ENCODE data around the gene MAG.

Gene MAG

DNA sequence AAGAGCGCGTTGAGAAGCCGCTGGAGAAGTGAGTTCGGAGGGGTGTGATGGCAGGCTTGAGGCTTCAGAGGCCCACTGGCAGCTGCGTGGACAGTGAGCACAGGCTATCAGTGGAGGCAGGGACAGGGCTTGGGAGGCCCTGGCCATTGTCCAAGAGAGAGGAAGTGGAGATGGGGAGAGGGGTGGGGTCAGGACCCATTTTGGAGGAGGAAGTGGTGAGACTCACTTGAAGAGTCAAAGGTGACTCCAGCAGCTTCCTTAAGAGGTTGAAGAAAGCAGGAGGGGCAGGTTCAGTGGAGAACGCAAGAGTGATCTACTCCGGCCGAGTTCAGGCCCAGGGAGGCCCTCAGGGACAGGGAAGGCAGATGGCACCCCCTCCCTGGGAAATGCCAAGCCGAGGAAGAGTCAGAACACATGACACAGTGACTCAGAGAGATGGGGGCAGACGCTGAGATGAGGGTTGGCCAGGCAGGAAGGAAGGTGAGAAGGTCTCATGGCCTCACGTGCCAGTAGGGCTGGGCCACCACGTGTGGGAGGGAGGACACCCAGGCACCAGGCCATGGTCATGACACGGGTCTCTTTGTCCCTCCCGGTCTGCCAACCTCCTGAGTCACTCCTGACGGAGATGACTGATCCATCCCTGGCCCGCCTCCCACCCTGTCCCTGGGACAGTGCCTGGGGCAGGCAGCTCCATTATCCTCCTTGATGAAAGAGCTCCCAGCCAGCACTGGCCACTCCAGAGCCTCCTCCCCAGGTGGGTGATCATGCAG, 26.9 kb downstream of the MAG start:
- no peak for DNase-seq

GRCh38 chr19:35320065-35320713, 28.2 kb downstream of the MAG start:
- DNase-seq, result no peak

- no peak for DNase-seq
These were observed 29.3 kb downstream of the MAG start for GRCh38 chr19:35321291-35321690.

DNA sequence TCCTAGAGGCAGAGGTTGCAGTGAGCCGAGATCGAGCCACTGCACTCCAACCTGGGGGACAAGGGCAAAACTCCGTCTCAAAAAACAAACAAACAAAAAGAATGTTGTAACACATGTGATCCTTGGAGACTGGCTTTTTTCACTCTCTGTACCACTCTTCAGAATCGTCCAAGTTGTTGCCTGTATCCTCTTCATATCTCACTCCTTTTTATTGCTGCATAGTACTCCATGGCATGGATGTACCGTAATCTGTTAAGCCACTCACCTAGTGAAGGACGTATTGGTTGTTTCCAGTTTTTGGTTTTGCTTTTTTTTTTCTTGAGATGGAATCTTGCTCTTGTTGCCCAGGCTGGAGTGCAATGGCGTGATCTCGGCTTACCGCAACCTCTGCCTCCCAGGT, 30.1 kb downstream of the MAG start:
- DNase-seq, result no peak

- DNase-seq, result peak; percentile 43
These were observed 35.7 kb downstream of the MAG start for GRCh38 chr19:35327642-35328041.

GRCh38 chr19:35328851-35329285, 36.9 kb downstream of the MAG start, which contains the start of gene CD22:
Gene CD22 (plus strand): TSS chr19:35329187. CDS start chr19:35332041, 2,854 bp downstream.
- no peak for DNase-seq

DNA sequence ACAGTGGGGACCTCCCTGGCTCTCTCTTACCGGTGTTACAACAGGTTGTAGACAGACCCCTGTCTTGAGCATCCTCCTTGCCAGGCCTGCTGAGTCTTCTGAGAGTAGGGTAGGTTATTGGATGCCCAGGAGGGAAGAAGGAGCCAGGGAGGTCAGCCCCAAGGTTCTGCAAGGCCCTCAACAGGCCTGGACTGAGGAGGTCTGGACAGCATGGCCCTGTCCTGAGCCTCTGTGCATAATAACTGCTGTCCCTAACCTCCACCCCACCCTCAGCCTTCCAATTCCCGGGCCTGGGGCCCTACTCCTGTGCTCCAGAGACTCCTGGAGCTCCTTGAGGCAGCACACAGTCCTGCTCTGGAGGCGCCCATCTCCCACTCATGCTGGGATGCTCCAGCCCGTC, 37.4 kb downstream of the MAG start:
- DNase-seq, result no peak

DNA sequence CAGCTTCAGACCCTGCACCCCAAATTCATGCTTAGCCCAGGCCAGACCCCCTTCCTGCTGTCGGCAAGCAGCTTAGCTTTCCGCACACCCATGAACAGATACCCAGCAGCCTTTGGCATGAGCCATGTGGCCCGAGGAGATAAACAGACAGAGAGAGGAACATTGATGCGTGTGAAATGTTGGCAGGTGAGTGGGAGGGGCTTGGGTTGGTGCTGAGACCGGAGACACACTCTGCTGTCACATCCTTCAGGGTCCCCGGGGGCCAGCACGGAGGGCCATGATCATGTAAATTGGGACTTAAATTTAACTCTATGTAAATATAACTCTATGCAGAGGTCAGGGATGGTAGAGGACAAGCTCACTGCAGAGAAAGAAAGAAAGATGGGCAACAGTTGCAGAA, 38.5 kb downstream of the MAG start:
- DNase-seq, result no peak

DNA sequence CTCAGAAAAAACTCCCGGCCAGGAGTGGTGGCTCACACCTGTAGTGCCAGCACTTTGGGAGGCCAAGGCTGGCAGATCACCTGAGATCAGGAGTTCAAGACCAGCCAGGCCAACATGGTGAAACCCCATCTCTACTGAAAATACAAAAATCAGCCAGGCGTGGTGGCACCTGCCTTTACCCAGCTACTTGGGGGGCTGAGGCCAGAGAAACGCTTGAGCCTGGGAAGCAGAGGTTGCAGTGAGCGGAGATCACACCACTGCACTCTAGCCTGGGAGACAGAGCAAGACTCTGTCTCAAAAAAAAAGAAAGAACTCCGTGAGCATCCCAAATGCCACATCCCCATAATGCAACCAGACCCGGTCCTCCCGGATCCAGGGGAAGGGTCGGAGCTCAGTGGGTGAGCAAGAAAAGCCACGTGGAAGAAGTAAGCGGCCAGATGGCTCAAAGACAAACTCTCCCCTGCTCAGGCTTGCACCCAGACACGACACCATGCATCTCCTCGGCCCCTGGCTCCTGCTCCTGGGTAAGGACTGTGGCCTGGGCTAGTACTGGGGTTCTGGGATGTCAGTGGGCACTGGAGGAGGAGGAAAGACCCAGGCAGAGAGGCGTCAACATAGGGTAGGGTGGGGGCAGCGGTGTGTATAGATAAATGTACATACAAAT, 39.7 kb downstream of the MAG start:
- no peak for DNase-seq

DNA sequence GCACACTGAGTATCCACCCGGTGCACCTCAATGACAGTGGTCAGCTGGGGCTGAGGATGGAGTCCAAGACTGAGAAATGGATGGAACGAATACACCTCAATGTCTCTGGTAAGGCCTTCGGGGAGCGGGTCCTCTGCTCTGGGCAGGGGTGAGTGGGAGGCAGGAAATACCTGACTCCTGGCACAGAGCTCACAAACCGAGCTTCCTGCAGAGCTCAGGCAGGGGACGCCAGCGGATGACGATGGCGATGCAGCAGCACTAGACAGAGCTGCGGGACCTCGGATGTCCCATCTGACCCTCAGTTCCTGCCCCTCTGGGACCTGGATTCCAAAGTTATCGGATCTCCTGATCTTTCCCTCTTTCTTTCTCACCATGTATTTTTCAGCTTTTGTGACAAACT, 40.9 kb downstream of the MAG start:
- DNase-seq, result no peak

- no peak for DNase-seq
These were observed 42.3 kb downstream of the MAG start for GRCh38 chr19:35334144-35334753.

- DNase-seq, result no peak
These were observed 44.4 kb downstream of the MAG start for GRCh38 chr19:35336166-35336955.

DNA sequence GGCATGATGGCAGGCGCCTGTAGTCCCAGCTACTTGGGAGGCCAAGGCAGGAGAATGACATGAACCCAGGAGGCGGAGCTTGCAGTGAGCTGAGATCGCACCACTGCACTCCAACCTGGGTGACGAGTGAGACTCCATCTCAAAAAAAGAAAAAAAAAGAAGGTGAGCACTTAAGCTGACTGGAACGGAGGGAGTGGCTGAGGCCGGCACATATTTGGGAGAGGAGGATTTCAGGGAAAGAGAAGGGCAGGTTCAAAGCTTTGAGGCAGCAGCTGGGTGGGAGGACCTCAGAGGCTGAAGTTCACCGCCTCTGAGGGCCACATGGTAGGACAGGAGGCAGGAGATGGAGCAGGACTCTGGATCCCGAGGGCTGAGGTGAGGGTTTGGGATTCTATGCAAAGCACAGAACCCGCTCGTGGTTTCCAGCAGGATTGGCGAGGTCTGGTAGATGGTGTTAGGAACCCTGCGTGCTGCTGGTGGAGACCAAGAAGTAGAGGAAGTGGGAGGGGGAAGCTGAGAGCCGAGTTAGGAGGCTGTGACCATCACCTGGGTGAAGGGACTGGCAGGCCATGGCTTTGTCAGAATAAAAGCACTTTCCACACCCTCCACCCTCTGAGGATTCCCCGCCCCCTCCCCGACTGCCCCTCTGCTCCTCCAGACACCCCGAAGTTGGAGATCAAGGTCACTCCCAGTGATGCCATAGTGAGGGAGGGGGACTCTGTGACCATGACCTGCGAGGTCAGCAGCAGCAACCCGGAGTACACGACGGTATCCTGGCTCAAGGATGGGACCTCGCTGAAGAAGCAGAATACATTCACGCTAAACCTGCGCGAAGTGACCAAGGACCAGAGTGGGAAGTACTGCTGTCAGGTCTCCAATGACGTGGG, 45.4 kb downstream of the MAG start:
- DNase-seq, result no peak

GRCh38 chr19:35337984-35338296, 46.0 kb downstream of the MAG start:
- no peak for DNase-seq

GRCh38 chr19:35340431-35340830, 48.5 kb downstream of the MAG start:
- no peak for DNase-seq

DNA sequence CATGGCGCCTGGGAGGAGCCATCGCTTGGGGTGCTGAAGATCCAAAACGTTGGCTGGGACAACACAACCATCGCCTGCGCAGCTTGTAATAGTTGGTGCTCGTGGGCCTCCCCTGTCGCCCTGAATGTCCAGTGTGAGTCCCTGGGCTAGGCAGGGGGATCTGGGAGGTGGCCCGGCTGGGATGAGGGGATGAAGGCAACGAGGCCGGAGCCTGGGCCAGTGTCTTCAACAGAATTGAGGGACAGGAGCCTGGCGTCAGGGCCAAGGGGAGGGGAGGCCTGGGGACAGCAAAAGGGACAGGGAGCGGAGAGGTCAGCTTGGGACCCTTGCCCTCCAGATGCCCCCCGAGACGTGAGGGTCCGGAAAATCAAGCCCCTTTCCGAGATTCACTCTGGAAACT, 49.0 kb downstream of the MAG start:
- no peak for DNase-seq

DNA sequence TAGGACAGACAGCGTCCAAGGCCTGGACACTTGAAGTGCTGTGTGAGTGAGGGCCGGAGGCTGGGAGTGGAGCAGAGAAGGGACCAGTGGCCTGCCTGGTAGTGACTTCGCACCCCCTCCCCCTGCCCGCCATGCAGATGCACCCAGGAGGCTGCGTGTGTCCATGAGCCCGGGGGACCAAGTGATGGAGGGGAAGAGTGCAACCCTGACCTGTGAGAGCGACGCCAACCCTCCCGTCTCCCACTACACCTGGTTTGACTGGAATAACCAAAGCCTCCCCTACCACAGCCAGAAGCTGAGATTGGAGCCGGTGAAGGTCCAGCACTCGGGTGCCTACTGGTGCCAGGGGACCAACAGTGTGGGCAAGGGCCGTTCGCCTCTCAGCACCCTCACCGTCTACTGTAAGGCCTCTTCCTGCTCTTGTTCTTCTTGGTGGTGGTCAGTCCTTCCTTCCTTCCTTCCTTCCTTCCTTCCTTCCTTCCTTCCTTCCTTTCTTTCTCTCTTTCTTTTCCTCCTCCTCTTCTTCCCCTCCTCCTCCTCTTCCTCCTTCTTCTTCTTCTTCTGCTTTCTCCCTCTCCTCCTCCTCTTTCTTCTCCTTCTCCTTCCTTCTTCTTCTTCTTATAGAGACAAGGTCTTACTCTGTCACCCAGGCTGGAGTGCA, 49.7 kb downstream of the MAG start:
- DNase-seq, result no peak

DNA sequence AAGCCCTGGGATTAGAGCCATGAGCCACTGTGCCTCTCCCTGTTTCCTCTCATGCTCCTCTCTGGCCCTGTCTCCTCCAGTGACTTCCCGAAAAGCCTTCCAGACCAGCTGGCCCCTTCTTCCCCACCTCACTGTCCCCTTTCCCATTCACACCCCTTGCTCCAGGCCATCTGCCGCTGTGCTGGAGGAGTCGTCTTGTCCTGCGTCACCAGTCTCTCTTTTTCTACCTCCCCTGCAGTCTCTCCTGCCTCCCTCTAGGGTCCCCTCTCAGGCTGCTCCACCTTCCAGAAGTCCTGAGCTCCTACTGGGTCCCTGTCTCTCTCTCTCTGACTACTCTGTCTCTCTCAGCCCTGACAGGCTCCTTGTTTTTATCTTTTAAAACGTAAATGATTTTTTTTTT, 50.5 kb downstream of the MAG start:
- DNase-seq, result peak; percentile 82

DNA sequence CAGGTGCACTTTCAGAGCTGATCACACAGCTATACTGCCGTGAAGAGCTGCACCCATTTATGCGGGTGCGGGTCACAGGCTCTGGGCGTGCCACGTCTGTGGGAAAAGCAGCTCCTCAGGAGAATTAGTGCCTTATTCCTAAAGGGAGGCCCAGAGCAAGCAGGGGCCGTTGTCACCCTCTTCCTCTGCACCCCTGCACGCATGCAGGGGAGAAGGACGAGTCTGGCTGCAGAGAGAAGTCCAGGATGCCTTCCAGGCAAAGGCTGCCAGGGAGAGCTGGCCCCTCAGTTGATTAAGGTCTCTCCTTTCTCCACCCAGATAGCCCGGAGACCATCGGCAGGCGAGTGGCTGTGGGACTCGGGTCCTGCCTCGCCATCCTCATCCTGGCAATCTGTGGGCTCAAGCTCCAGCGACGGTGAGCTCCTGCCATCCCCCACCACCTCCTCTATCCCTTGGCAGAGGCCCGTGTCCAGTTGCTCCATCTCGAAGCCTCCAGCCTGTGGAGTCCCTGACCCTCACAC, 52.6 kb downstream of the MAG start:
- no peak for DNase-seq

- DNase-seq, result no peak
These were observed 53.7 kb downstream of the MAG start for GRCh38 chr19:35345671-35346111.

All from NCI-H82 (cell line).